22Rv1 (cell line): ENCODE measurements around the gene CEP295NL.

Experiments
- CTCF ChIP-seq: fragments of 450-650 bp; IDR thresholded peaks from 2 replicates; pipeline ENCODE4 v1.5.1; 2017; ENCODE audit warnings: mild to moderate bottlenecking
- ZFX ChIP-seq: fragments of 450-650 bp; IDR thresholded peaks from 2 replicates; pipeline ENCODE4 v1.6.1; 2017; ENCODE audit warnings: antibody characterized with exemption, borderline replicate concordance

DNA sequence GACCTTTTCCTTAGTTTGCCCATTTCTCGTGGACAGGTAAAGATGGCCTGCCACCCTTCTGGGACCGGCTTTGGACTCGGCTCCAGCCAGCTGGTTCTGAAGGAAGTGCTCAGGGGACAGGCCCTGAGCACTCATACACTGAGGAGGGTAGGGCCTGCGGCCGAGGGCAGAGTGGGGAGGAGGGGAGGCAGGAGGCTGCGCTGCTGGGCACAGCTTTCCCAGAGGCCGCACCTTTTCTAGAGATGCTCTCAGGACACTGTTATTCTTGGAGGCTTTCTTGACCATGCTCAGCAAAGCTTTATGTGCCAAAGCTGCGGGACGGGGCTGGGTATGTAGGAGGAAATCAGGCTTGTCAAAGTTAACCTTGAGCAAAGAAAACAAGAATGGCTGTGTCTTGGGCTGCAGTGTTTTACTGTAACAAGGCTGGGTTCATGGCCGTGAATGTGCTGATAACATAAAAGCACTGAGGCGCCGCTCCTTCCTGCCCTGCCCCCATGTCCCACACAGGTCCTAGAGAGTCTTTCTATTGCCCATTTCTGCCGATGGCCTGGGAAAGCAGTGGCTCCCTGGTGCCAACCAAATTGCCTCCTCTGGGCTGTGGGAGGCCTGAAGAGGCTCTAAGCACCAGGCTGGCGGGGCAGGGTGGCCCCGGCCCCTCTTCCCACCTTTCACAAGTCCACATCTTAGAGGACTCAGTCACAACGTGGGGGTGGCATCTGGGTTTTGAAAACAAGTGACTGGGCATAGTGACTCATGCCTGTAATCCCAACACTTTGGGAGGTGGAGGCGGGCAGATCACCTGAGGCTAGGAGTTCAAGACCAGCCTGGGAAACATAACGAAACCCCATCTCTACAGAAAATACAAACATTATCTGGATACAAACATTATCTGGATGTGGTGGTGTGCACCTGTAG lies 44.5 kb upstream of the CEP295NL start:
- TF ChIP-seq CTCF (no peak), ZFX (no peak)
